Measurements from ENCODE around the gene ARHGEF1. TPM values are rescaled to one million over a fixed set of nuclear protein-coding genes. Genes with fewer than 3 reads are reported as not detected.

The ARHGEF1 gene
- total RNA-seq, 1 donor from 2014 or later = 24.2 TPM

- DNase-seq (ENCODE audit: low read depth) = no peak
Measured at GRCh38 chr19:41917676-41918075, 34.7 kb downstream of the ARHGEF1 start.

- no peak for DNase-seq (ENCODE audit: low read depth)
Measured at GRCh38 chr19:41918095-41918494, 35.1 kb downstream of the ARHGEF1 start.

- DNase-seq (ENCODE audit: low read depth) = no peak
Measured at GRCh38 chr19:41918653-41919244, 35.8 kb downstream of the ARHGEF1 start.

GRCh38 chr19:41919948-41920712 lies 37.1 kb downstream of the ARHGEF1 start:
- DNase-seq (ENCODE audit: low read depth) = no peak

GRCh38 chr19:41920882-41921576 lies 38.0 kb downstream of the ARHGEF1 start:
- DNase-seq (ENCODE audit: low read depth) = no peak

- DNase-seq (ENCODE audit: low read depth) = no peak
Measured at GRCh38 chr19:41921577-41922576, 38.9 kb downstream of the ARHGEF1 start.

GRCh38 chr19:41922585-41922984 lies 39.6 kb downstream of the ARHGEF1 start:
- DNase-seq (ENCODE audit: low read depth) = no peak

- DNase-seq (ENCODE audit: low read depth) = no peak
Measured at GRCh38 chr19:41923045-41923788, 40.2 kb downstream of the ARHGEF1 start.

- DNase-seq (ENCODE audit: low read depth) = no peak
Measured at GRCh38 chr19:41924151-41925145, 41.5 kb downstream of the ARHGEF1 start.

- no peak for DNase-seq (ENCODE audit: low read depth)
Measured at GRCh38 chr19:41925208-41926003, 42.4 kb downstream of the ARHGEF1 start.

GRCh38 chr19:41926028-41926762 lies 43.2 kb downstream of the ARHGEF1 start:
- no peak for DNase-seq (ENCODE audit: low read depth)

GRCh38 chr19:41926763-41927496 lies 43.9 kb downstream of the ARHGEF1 start:
- DNase-seq (ENCODE audit: low read depth) = no peak

GRCh38 chr19:41927497-41928192 lies 44.7 kb downstream of the ARHGEF1 start:
- DNase-seq (ENCODE audit: low read depth) = no peak

GRCh38 chr19:41928221-41928683 lies 45.3 kb downstream of the ARHGEF1 start, which contains the start of gene ERFL:
Gene ERFL (minus strand): TSS chr19:41928449. CDS start chr19:41912919, 15,530 bp downstream.
- DNase-seq (ENCODE audit: low read depth) = no peak

- no peak for DNase-seq (ENCODE audit: low read depth)
Measured at GRCh38 chr19:41928754-41929535, 46.0 kb downstream of the ARHGEF1 start.
